Measurements from ENCODE around the gene RPP40. TPM values are rescaled to one million over a fixed set of nuclear protein-coding genes. Genes with fewer than 3 reads are reported as not detected.

The RPP40 gene
- total RNA-seq, 4 donors from 2014 or later = 5.0 to 14.2 (median 8.5) TPM

DNA sequence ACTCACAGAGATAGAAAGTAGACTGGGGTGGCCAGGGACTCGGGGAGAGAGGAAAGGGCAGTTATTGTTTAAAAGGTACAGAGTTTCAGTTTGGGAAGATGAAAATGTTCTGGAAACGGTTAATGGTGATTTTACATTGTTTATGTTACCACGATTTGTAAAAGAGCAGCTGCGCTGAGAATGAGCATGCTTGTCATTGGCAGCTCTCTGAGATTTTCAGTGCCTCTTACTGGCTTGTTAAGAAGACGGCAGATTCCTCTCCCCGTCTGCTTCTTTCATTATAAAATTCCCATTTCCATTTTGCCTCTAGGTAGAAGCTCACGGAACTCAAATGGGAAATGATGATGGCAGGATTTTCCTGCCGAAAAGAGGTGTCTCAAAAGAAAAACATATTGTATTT, 41.6 kb upstream of the RPP40 start:
- Histone ChIP-seq H3K4me1 (no peaks in the 10 kb centered on the region), H3K27ac (no peak overlapping the region), H3K36me3 (no peaks in the 10 kb centered on the region), H3K9me3 (no peaks in the 10 kb centered on the region), H3K4me3 (replicated peaks in 1 of 3) (no peak overlapping the region), H3K27me3 (no peaks in the 10 kb centered on the region)
- 65 to 71% methylated on average over 8 of the region's 8 CpGs for WGBS, 2 donors
- DNase-seq = no peak
- no peak for TF ChIP-seq POLR2A (IDR thresholded peaks at IDR 0.05)
- TF ChIP-seq, protein P1, sequence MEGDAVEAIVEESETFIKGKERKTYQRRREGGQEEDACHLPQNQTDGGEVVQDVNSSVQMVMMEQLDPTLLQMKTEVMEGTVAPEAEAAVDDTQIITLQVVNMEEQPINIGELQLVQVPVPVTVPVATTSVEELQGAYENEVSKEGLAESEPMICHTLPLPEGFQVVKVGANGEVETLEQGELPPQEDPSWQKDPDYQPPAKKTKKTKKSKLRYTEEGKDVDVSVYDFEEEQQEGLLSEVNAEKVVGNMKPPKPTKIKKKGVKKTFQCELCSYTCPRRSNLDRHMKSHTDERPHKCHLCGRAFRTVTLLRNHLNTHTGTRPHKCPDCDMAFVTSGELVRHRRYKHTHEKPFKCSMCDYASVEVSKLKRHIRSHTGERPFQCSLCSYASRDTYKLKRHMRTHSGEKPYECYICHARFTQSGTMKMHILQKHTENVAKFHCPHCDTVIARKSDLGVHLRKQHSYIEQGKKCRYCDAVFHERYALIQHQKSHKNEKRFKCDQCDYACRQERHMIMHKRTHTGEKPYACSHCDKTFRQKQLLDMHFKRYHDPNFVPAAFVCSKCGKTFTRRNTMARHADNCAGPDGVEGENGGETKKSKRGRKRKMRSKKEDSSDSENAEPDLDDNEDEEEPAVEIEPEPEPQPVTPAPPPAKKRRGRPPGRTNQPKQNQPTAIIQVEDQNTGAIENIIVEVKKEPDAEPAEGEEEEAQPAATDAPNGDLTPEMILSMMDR (IDR thresholded peaks at IDR 0.05) = no peak
- intact Hi-C loops (cut with DNase I) = no loop called here

GRCh38 chr6:5044866-5045265, 41.0 kb upstream of the RPP40 start:
- DNase-seq = no peak
- H3K27ac ChIP-seq = no peak overlapping the region
- intact Hi-C loops (cut with DNase I) = no loop called here
- no peaks in the 10 kb centered on the region for H3K36me3 ChIP-seq
- 83 to 98% methylated on average over 3 of the region's 3 CpGs for WGBS, 2 donors
- TF ChIP-seq, protein P1 (IDR thresholded peaks at IDR 0.05) = no peak
- TF ChIP-seq POLR2A (IDR thresholded peaks at IDR 0.05) = no peak
- no peak overlapping the region for H3K4me3 ChIP-seq (replicated peaks in 1 of 3)
- no peaks in the 10 kb centered on the region for H3K27me3 ChIP-seq
- H3K9me3 ChIP-seq = no peaks in the 10 kb centered on the region
- H3K4me1 ChIP-seq = no peaks in the 10 kb centered on the region

- intact Hi-C loops (cut with DNase I) = no loop called here
- no peak for DNase-seq
- Histone ChIP-seq H3K27ac (no peak overlapping the region), H3K4me3 (replicated peaks in 1 of 3) (no peak overlapping the region), H3K36me3 (no peaks in the 10 kb centered on the region), H3K27me3 (no peaks in the 10 kb centered on the region), H3K4me1 (no peaks in the 10 kb centered on the region), H3K9me3 (no peaks in the 10 kb centered on the region)
- TF ChIP-seq POLR2A (IDR thresholded peaks at IDR 0.05) = no peak
- TF ChIP-seq, protein P1 (IDR thresholded peaks at IDR 0.05) = no peak
- 93 to 96% methylated on average over 3 of the region's 3 CpGs for WGBS, 2 donors
These were observed 38.6 kb upstream of the RPP40 start for GRCh38 chr6:5042436-5042835.

GRCh38 chr6:5041955-5042354, 38.1 kb upstream of the RPP40 start:
- Histone ChIP-seq H3K9me3 (no peaks in the 10 kb centered on the region), H3K4me3 (replicated peaks in 1 of 3) (no peak overlapping the region), H3K27ac (no peak overlapping the region), H3K4me1 (no peaks in the 10 kb centered on the region), H3K27me3 (no peaks in the 10 kb centered on the region), H3K36me3 (no peaks in the 10 kb centered on the region)
- no peak for TF ChIP-seq POLR2A (IDR thresholded peaks at IDR 0.05)
- TF ChIP-seq, protein P1 (IDR thresholded peaks at IDR 0.05) = no peak
- intact Hi-C loops (cut with DNase I) = no loop called here
- no peak for DNase-seq
- 39 to 46% methylated on average over 2 of the region's 2 CpGs for WGBS, 2 donors

DNA sequence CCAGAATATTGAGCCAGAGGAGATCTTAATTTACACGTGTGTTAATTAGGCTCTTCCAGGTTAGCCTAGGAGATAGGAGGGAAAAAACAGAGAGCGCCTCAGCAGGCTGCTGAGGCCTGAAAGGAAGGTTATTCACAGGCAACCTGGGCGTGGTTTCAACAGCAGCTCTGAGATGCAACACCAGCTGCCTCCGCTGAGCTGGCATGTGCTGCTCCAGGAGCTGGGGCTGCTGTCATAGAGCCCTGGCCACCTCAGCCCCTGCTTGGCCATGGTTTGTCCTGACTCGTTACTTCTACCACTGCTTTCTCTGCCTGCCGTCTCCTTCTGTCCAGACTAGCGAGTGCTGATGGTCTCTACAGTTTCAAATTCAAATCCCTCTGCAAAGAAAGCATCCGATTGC, 32.4 kb upstream of the RPP40 start:
- H3K36me3 ChIP-seq = no peaks in the 10 kb centered on the region
- no peak for DNase-seq
- TF ChIP-seq, protein P1 (IDR thresholded peaks at IDR 0.05) = no peak
- no peaks in the 10 kb centered on the region for H3K27me3 ChIP-seq
- H3K4me3 ChIP-seq (replicated peaks in 1 of 3) = no peak overlapping the region
- intact Hi-C loops (cut with DNase I) = no loop called here
- WGBS, 2 donors = 86 to 87% methylated on average over 8 of the region's 8 CpGs
- no peaks in the 10 kb centered on the region for H3K9me3 ChIP-seq
- no peaks in the 10 kb centered on the region for H3K4me1 ChIP-seq
- no peak overlapping the region for H3K27ac ChIP-seq
